Activated CD4-positive, alpha-beta T cell treated with anti-CD3 and anti-CD28 coated beads for 36 hours (primary cell): ENCODE data around the gene CBFA2T3. TPM values are rescaled to one million over a fixed set of nuclear protein-coding genes. Genes with fewer than 3 reads are reported as not detected.
"Not testable (repeated sequence)": the region's sequence is repeated elsewhere in the genome, so short reads cannot be mapped to it uniquely, and the experiment has no call there.

Experiments used
- ATAC-seq: fragments of 200-7000 bp; cut with Tn5 transposase; one replicate; pipeline ENCODE4 v1.10.0; 2021; ENCODE audit warnings: mild to moderate bottlenecking, moderate library complexity
- CTCF ChIA-PET: fragments of 350-600 bp; sonication (Branson Sonifier 250); formaldehyde crosslinking; loops from one replicate; lab custom pipeline; 2021; ENCODE audit warnings: antibody characterized with exemption; lab: Charles Lee
- POLR2A ChIA-PET: fragments of 350-600 bp; sonication (Branson Sonifier 250); formaldehyde crosslinking; loops from one replicate; lab custom pipeline; 2021; ENCODE audit warnings: antibody characterized with exemption, inconsistent platforms; lab: Charles Lee
- DNase-seq: peaks from one replicate; pipeline ENCODE4 v3.0.0-alpha.2; 2020
- H3K27ac Mint-ChIP-seq: one replicate; pipeline ENCODE4 v1.8.0; 2021; ENCODE audit warnings: mixed read lengths
- H3K27me3 Mint-ChIP-seq: one replicate; pipeline ENCODE4 v1.8.0; 2021; ENCODE audit warnings: mixed read lengths
- H3K36me3 Mint-ChIP-seq: one replicate; pipeline ENCODE4 v1.8.0; 2021; ENCODE audit warnings: low read depth, mixed read lengths
- H3K4me1 Mint-ChIP-seq: one replicate; pipeline ENCODE4 v1.8.0; 2021; ENCODE audit warnings: mixed read lengths
- H3K4me3 Mint-ChIP-seq: one replicate; pipeline ENCODE4 v1.8.0; 2021; ENCODE audit warnings: mild to moderate bottlenecking, moderate library complexity, mixed read lengths
- H3K9me3 Mint-ChIP-seq: one replicate; pipeline ENCODE4 v1.8.0; 2021; ENCODE audit warnings: low read depth, mixed read lengths
- intact Hi-C, 2 experiments: fragments of 100-400 bp; cut with DNase I in 1 of 2; cut with micrococcal nuclease in 1 of 2; formaldehyde crosslinking; loops; one replicate each; pipeline versions ENCODE4 v1.14.2 to v1.15.1; 2022 to 2024; cut with DNase I, micrococcal nuclease
- total RNA-seq, 2 experiments: library from RNA; stranded (reverse); gene quantifications; one replicate each; pipeline ENCODE4 v1.2.3, GENCODE V29; 2021

CBFA2T3 gene
- total RNA-seq, 2 experiments from 2014 or later, result 0.30 to 0.34 TPM

DNA sequence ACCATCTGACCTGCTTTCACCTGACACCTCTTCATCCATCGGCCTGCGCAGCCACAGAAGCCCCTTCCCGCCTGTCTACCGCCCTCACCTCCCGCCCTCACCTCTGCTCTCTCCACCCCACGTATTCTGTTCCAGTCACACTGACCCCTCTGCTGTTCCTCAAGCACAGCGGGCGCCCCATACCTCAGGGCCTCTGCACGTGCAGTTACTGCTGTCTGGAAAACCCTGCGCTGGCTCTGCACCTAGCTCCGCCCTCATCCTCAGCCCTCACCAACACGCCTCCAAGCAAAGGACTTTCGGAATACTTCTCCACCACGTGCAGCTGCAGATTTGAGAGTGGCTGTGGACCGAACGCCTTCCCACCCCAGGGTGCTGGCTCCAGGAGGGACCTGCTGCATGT lies 85.9 kb downstream of the CBFA2T3 start:
- Mint-ChIP-seq H3K9me3 (no peaks in the 10 kb centered on the region), H3K27me3 (no peaks in the 10 kb centered on the region), H3K27ac (no peak overlapping the region), H3K4me1 (no peaks in the 10 kb centered on the region), H3K4me3 (no peak overlapping the region), H3K36me3 (no peaks in the 10 kb centered on the region)
- intact Hi-C loops, result no loop called here
- CTCF ChIA-PET, result no interaction called here
- POLR2A ChIA-PET, result no interaction called here
- ATAC-seq (no peak), DNase-seq (no peak)

DNA sequence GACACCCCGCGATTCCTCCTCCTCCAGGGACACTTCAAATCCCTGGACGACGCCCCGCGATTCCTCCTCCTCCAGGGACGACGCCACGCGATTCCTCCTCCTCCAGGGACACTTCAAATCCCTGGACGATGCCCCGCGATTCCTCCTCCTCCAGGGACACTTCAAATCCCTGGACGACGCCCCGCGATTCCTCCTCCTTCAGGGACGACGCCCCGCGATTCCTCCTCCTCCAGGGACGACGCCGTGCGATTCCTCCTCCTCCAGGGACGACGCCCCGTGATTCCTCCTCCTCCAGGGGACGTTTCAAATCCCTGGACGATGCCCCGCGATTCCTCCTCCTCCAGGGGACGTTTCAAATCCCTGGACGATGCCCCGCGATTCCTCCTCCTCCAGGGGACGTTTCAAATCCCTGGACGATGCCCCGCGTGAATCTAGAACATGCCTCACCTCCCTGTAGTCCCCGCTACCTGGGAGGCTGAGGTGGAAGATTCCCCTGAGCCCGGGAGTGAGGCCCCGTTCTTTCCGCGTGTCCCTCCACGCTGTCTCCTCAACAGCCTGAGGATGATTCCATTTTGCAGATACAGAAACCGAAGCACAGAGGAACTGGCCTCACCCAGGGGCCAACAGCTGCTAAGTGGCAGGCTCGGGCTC lies 87.2 kb downstream of the CBFA2T3 start:
- ATAC-seq, H3K4me3 Mint-ChIP-seq, POLR2A ChIA-PET: not testable (repeated sequence)

DNA sequence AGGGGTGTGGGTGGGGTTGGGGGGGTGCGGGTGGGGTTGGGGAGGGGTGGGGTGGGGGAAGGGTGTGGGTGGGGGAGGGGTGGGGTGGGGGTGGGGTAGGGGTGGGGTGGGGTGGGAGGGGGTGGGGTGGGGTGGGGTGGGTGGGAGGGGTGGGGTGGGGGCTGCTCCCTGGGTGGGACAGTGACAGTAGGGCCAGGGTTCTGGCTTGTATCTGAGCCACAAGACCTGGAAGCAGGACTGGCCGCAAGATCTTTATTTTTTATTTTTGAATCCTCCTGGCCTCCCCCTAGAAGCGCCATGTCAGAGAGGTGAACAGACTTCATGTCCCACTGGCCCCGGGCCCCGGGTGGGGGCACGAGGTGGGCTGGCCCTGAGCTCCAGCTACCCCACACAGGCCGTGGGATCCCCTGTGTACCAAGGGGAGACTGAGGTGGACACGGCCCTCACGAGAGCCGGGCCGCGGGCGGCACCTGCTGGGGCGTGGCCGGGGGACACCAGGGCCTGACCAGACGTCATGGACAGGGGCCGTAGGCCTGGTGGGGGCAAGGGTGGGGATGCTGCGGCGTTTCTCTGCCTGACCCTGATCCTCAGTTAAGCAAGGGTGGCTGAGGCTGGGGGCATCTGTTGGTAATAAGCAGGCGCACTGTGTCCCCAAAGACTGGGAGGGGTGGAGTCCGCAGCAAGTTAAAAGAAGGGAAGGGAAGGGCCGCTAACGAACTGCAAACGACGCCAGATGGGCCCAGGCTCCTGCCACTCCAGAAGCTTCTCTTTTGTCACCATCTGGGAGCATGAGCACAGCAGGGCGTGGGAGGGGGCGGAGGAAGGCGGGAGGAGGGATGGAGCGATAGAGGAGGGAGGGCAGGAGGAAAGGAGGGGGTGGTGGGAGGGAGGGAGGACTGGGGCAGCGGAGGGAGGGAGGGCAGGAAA lies 88.3 kb downstream of the CBFA2T3 start:
- Mint-ChIP-seq H3K4me3 (no peak overlapping the region), H3K27me3 (no peaks in the 10 kb centered on the region), H3K27ac (no peak overlapping the region), H3K9me3 (no peaks in the 10 kb centered on the region), H3K36me3 (no peaks in the 10 kb centered on the region), H3K4me1 (no peaks in the 10 kb centered on the region)
- DNase-seq (no peak), ATAC-seq (no peak)
- intact Hi-C loops, result no loop called here
- ChIA-PET CTCF (no interaction called here), POLR2A (interaction anchor here (0.7 kb wide), 1 partner anchor 43 kb away, joined by 7 read pairs; no protein-coding TSS in a partner anchor)

More for the DNA sequence above, 87.2 kb downstream of the CBFA2T3 start:
- DNase-seq, H3K36me3 Mint-ChIP-seq, H3K9me3 Mint-ChIP-seq, H3K27me3 Mint-ChIP-seq, H3K27ac Mint-ChIP-seq, H3K4me1 Mint-ChIP-seq, intact Hi-C loops, CTCF ChIA-PET: not testable (repeated sequence)

DNA sequence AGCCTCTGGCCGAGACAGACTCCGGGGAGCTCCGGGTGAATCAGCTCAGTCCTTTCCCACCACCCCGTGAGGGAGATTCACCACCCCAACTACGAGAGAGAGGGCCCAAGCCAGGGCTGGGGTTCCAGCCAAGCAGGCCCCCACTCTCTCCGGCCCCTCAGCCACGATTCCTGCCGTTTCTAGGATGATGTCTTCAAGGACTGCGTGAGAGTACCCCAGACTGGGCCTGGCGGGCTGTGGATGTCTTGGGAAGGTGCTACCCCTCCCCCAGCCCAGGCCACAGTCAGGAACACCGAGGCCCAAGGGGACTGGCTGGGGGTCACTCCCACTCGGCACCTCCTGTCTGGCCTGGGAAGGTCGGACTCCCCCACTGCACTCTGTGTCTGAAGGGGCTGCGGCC lies 89.0 kb downstream of the CBFA2T3 start:
- POLR2A ChIA-PET, result interaction anchor here (0.7 kb wide), 1 partner anchor 43 kb away, joined by 7 read pairs; no protein-coding TSS in a partner anchor

DNA sequence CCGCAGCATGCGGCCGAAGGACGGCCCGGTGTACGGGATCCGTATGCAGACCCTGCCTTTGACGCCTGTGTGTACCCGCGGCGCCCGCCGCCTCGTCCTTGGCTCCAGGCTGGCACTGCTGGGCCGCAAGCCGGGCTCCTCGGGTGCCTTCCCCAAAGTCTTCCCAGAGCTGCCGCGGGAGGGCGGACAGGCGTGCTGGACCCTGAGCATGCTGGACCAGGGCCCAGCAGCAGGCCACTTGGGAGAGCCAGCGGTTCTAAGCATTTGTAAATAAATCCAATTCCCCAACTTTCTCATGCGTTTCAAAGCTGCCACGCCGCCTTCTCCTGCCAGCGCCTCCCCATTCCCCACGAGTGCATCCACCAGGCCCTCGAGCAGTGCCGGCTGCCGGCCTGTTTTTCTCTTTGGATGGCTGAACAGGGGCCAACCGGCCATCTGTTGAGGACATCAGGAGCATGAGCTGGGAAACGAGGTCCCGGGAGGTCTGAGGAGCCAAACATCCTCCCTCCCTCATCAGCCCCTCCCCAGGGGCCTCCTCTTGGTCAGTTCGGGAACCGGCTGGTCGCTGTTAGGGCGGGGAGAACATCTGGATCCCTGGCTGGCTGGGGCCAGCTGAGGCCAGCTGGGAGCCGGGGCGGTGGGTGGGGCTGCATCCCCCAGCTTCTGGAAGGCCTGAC lies 90.0 kb downstream of the CBFA2T3 start:
- Mint-ChIP-seq H3K4me3 (no peak overlapping the region), H3K27ac (no peak overlapping the region), H3K9me3 (no peaks in the 10 kb centered on the region), H3K27me3 (no peaks in the 10 kb centered on the region), H3K36me3 (no peaks in the 10 kb centered on the region), H3K4me1 (no peaks in the 10 kb centered on the region)
- intact Hi-C loops, result no loop called here
- POLR2A ChIA-PET, result no interaction called here
- DNase-seq (no peak), ATAC-seq (no peak)
- CTCF ChIA-PET, result no interaction called here

More for the DNA sequence above, 89.0 kb downstream of the CBFA2T3 start:
- intact Hi-C loops, result no loop called here
- no peaks in the 10 kb centered on the region for H3K36me3 Mint-ChIP-seq
- no peak overlapping the region for H3K27ac Mint-ChIP-seq
- H3K9me3 Mint-ChIP-seq, result no peaks in the 10 kb centered on the region
- CTCF ChIA-PET, result no interaction called here
- DNase-seq (no peak), ATAC-seq (no peak)
- H3K27me3 Mint-ChIP-seq, result no peaks in the 10 kb centered on the region
- H3K4me3 Mint-ChIP-seq, result no peak overlapping the region
- no peaks in the 10 kb centered on the region for H3K4me1 Mint-ChIP-seq

DNA sequence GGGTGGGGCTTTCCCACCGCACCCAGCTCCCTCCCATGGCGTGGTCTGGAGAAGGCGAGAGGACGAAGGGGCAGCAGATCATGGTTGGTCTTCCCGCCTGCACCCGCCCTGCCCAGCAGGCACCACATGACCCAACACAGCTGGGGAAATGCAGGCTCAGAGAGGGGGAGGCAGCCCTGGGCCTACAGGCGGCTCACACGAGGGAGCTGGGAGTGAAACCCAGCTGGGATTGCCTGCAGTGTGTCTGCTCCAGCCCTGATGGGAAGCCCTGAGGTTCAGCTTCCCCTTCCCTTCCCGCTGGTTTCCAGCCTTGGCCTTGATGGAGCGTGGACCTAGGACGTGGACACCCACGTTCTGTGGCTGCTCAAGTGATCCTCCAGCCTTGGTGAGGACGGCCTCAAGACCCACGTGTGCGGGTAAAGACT lies 90.6 kb downstream of the CBFA2T3 start:
- intact Hi-C loops, result no loop called here
- CTCF ChIA-PET, result no interaction called here

DNA sequence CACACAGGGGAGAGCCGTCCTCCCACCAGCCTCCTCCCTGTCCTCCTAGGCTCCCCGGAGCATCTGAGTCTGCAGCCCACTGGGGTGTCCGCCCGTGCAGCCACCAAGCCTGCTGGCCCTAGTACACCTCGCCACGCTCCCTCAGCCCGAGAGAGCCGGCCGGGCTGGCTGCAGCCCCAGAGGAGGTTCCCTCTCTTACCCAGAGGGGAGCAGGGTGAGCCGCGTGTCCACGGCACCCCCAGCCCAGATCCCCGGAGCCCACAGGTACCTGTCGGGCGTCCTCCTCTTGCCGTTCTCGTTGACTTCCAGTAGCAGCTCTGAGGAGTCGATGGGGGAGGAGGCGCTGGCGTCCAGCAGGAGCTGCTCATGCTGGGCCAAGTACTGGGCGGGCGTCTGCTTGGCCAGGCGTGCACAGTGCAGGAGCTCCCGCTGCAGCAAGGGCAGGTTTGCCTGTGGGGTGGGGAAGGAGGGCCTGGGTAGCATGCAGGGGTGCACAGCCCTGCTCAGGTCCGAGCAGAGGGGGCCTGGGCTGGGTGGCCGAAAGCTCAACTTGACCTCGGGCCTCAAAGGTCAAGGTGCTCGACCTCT lies 91.2 kb downstream of the CBFA2T3 start:
- DNase-seq (no peak), ATAC-seq (no peak)
- intact Hi-C loops, result no loop called here
- H3K4me3 Mint-ChIP-seq, result no peak overlapping the region
- ChIA-PET POLR2A (no interaction called here), CTCF (no interaction called here)
- no peaks in the 10 kb centered on the region for H3K4me1 Mint-ChIP-seq
- H3K27ac Mint-ChIP-seq, result no peak overlapping the region
- H3K27me3 Mint-ChIP-seq, result no peaks in the 10 kb centered on the region
- no peaks in the 10 kb centered on the region for H3K9me3 Mint-ChIP-seq
- H3K36me3 Mint-ChIP-seq, result no peaks in the 10 kb centered on the region

More for the DNA sequence above, 90.6 kb downstream of the CBFA2T3 start:
- Mint-ChIP-seq H3K4me1 (no peaks in the 10 kb centered on the region), H3K27me3 (no peaks in the 10 kb centered on the region), H3K4me3 (no peak overlapping the region), H3K36me3 (no peaks in the 10 kb centered on the region), H3K27ac (no peak overlapping the region), H3K9me3 (no peaks in the 10 kb centered on the region)
- ATAC-seq (no peak), DNase-seq (no peak)
- POLR2A ChIA-PET, result no interaction called here

DNA sequence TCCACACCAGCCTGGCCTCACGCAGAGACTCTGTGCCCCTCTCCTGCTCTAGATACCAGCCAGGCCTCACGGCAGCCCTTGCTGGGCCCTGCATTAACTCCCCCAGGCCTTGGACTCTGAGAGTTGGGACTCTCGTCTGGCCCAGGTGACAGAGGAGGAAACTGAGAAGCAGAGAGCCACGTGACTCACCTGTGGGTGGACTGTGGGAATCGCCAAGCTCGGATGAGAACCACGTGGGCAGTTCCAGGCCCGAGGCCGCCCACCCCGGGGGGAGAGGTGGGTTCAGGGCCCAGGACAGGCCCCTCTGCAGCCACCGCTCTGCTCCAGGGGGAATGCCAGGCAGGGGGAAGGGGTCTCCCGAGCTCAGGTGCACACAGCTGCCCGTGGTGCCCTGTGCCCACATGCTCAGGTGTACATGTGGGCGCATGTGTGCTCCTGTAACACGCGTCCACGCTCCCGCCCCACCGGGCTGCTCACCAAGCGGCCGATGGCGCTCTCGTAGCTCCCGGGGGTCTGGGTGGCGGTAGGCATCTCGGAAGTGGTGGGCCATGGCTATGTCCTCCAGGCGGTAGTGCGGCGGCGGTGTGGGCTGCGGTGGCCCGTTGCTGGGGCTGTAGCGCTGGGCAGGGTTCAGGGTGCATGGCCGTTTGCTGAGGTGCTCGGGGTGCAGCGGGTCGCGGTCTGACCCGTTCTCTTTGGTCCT lies 92.3 kb downstream of the CBFA2T3 start:
- intact Hi-C loops, result no loop called here
- ChIA-PET CTCF (no interaction called here), POLR2A (no interaction called here)
- Mint-ChIP-seq H3K36me3 (no peaks in the 10 kb centered on the region), H3K9me3 (no peaks in the 10 kb centered on the region), H3K27ac (no peak overlapping the region), H3K27me3 (no peaks in the 10 kb centered on the region), H3K4me1 (no peaks in the 10 kb centered on the region), H3K4me3 (no peak overlapping the region)
- no peak for ATAC-seq
- no peak for DNase-seq

DNA sequence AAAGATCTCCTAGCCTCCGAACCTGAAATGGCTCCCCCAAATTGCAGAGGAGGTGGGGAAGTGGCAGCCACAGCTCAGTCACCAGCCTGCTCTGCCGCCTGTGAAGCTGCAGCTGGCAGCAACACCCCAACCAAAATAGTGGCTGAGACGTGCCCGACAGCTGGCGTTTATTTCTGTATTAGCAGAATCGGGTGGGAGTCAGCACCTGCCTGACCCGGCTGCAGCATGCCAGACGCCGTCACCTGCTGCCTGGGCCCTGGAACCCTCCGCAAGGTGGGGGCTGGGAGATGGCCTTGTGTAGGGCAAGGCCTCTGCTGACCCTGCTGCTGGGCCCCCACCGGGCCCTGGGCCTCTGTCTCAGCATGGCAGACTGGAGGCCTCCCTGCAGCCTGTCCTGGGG lies 93.1 kb downstream of the CBFA2T3 start:
- ChIA-PET POLR2A (no interaction called here), CTCF (no interaction called here)
- Mint-ChIP-seq H3K4me3 (no peak overlapping the region), H3K4me1 (no peaks in the 10 kb centered on the region), H3K27me3 (no peaks in the 10 kb centered on the region), H3K36me3 (no peaks in the 10 kb centered on the region), H3K27ac (no peak overlapping the region), H3K9me3 (no peaks in the 10 kb centered on the region)
- intact Hi-C loops, result no loop called here
- DNase-seq (no peak), ATAC-seq (no peak)

DNA sequence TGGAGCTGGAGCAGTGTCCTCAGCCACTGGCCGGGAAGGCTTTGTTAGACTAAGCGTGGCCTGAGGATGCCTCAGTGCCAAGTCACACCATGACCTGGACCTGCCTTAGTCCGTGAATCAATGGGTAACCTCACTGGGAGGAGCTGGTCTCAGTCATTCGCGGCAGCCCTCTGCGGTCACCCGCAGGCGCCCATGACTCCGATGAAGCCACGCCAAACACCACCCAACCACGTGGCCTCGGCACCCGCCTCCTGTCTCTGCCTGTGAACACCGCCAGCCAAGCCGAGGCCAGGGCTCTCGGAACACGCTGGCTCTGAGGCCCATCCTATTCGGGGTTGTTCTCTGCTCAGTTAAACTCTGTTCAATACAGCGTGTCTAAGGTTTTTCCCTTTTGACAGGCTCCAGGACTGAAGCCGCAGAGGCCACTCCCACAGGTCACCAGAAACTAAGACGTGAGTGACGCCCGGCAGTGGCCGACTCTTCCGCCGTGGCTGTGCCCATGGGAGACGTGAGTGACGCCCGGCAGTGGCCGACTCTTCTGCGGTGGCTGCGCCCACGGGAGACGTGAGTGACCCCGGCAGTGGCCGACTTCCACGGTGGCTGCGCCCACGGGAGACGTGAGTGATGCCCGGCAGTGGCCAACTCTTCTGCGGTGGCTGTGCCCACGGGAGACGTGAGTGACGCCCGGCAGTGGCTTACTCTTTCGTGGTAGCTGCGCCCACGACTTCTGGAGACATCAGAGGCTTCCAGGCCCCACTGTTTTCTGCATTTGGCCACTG lies 93.7 kb downstream of the CBFA2T3 start:
- H3K4me1 Mint-ChIP-seq, result no peaks in the 10 kb centered on the region
- intact Hi-C loops, result no loop called here
- ATAC-seq (no peak), DNase-seq (no peak)
- ChIA-PET CTCF (no interaction called here), POLR2A (no interaction called here)
- no peaks in the 10 kb centered on the region for H3K9me3 Mint-ChIP-seq
- no peak overlapping the region for H3K4me3 Mint-ChIP-seq
- H3K36me3 Mint-ChIP-seq, result no peaks in the 10 kb centered on the region
- H3K27ac Mint-ChIP-seq, result no peak overlapping the region
- H3K27me3 Mint-ChIP-seq, result no peaks in the 10 kb centered on the region
